ENCODE measurements around the gene COL5A1. TPM values are rescaled to one million over a fixed set of nuclear protein-coding genes. Genes with fewer than 3 reads are reported as not detected.

The COL5A1 gene
- total RNA-seq, 2 donors from 2014 or later = 127 to 129 TPM

DNA sequence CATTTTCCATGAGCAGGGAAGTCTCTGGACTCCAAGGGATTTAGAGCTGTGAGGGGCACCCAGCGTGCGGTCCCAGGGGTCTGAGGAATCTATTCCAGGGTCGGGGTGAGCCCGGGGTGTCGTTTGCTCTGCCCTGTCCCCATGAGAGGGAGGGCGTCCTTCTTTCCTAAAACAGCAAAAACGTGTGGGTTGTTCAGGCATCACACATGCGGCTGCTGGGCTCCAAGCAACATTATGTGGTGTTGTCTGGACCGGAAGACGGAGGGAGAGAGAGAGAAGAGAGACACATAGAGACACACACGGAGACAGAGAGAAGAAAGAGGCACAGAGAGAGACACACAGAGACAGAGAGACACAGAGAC is 42.7 kb upstream of the COL5A1 start:
- DNase-seq (ENCODE audit: low spot score) = no peak
- Histone ChIP-seq H3K4me3 (no peak overlapping the region), H3K27me3 (replicated peaks; ENCODE audit: insufficient read depth) (no peaks in the 10 kb centered on the region), H3K9me3 (no peaks in the 10 kb centered on the region), H3K4me1 (ENCODE audit: control insufficient read depth in 1 of 2, low read depth in 2 of 2) (peaks cover 11 to 16% of the 10 kb centered on the region in 2 donors), H3K36me3 (no peaks in the 10 kb centered on the region), H3K27ac (no peak overlapping the region)
- ATAC-seq (ENCODE audit: insufficient number of reproducible peaks, low FRiP score, low read depth) = no peak
- TF ChIP-seq CTCF (IDR thresholded peaks at IDR 0.05) = no peak

DNA sequence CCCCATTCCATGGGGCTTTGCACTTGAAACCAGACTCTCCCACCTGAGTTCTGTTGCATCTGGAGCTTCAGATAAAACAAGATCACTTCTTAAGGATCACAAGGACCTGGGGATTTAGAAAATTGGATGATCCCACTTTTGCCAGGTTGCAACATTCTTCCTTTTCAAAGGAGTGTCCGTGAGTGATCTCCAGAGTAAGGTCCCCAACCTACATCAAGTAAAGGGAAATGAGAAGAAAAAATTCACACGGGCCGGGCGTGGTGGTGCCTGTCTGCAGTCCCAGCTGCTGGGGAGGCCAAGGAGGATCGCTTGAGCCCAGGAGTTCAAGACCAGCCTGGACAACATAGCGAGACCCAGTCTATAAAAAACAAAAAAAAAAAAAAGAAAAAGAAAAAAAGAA is 41.2 kb upstream of the COL5A1 start:
- no peaks in the 10 kb centered on the region for H3K9me3 ChIP-seq
- DNase-seq (ENCODE audit: low spot score) (no peak), ATAC-seq (ENCODE audit: insufficient number of reproducible peaks, low FRiP score, low read depth) (no peak)
- H3K27ac ChIP-seq = no peak overlapping the region
- peaks cover 11 to 16% of the 10 kb centered on the region in 2 donors for H3K4me1 ChIP-seq (ENCODE audit: control insufficient read depth in 1 of 2, low read depth in 2 of 2)
- TF ChIP-seq CTCF (IDR thresholded peaks at IDR 0.05) = no peak
- no peaks in the 10 kb centered on the region for H3K36me3 ChIP-seq
- H3K27me3 ChIP-seq (replicated peaks; ENCODE audit: insufficient read depth) = no peaks in the 10 kb centered on the region
- H3K4me3 ChIP-seq = no peak overlapping the region

- TF ChIP-seq CTCF (IDR thresholded peaks at IDR 0.05) = no peak
- Histone ChIP-seq H3K36me3 (no peaks in the 10 kb centered on the region), H3K4me1 (ENCODE audit: control insufficient read depth in 1 of 2, low read depth in 2 of 2) (peaks cover 11 to 16% of the 10 kb centered on the region in 2 donors), H3K9me3 (no peaks in the 10 kb centered on the region), H3K4me3 (no peak overlapping the region), H3K27me3 (replicated peaks; ENCODE audit: insufficient read depth) (no peaks in the 10 kb centered on the region), H3K27ac (no peak overlapping the region)
- DNase-seq (ENCODE audit: low spot score) = no peak
- ATAC-seq (ENCODE audit: insufficient number of reproducible peaks, low FRiP score, low read depth) = no peak
Observed at GRCh38 chr9:134600836-134601638, 40.6 kb upstream of the COL5A1 start.

DNA sequence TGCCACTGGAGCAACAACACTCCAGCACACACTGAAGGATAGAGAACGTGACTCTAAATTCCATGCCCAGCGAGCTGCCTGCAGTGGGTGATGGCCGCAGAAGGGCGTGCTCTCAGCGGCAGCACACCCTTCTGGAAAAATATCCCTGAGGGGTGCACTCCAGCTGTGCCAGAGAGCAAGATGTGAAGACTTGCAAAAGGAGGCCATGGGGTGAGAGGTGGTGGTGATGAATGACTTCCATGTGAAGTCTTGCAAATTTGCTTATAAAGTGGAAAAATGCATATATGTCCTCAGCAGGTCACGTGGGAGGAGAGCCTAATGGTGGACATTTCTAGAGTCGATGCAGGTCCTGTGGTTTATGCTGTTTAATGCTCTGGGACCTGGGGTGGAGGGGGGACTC is 39.8 kb upstream of the COL5A1 start:
- no peak for ATAC-seq (ENCODE audit: insufficient number of reproducible peaks, low FRiP score, low read depth)
- no peaks in the 10 kb centered on the region for H3K27me3 ChIP-seq (replicated peaks; ENCODE audit: insufficient read depth)
- no peaks in the 10 kb centered on the region for H3K36me3 ChIP-seq
- H3K27ac ChIP-seq = peak overlapping the region; percentile 30 to 52
- no peak overlapping the region for H3K4me3 ChIP-seq
- no peak for DNase-seq (ENCODE audit: low spot score)
- no peak for TF ChIP-seq CTCF (IDR thresholded peaks at IDR 0.05)
- peaks cover 11 to 16% of the 10 kb centered on the region in 2 donors for H3K4me1 ChIP-seq (ENCODE audit: control insufficient read depth in 1 of 2, low read depth in 2 of 2)
- H3K9me3 ChIP-seq = no peaks in the 10 kb centered on the region

- Histone ChIP-seq H3K4me1 (ENCODE audit: control insufficient read depth in 1 of 2, low read depth in 2 of 2) (peaks cover 11 to 16% of the 10 kb centered on the region in 2 donors), H3K4me3 (peak overlapping the region; percentile 39), H3K27me3 (replicated peaks; ENCODE audit: insufficient read depth) (no peaks in the 10 kb centered on the region), H3K9me3 (no peaks in the 10 kb centered on the region), H3K27ac (peak overlapping the region; percentile 34 to 52), H3K36me3 (no peaks in the 10 kb centered on the region)
- no peak for TF ChIP-seq CTCF (IDR thresholded peaks at IDR 0.05)
- DNase-seq (ENCODE audit: low spot score) (peak; percentile 43), ATAC-seq (ENCODE audit: insufficient number of reproducible peaks, low FRiP score, low read depth) (peak; percentile 46)
Observed at GRCh38 chr9:134602547-134603362, 38.8 kb upstream of the COL5A1 start.
